GM21825 (cell line): ENCODE measurements around the gene TRAPPC1.
A peak's percentile ranks its signal among the peaks of the same experiment; 100 is the strongest.
"Not testable (repeated sequence)": the region's sequence is repeated elsewhere in the genome, so short reads cannot be mapped to it uniquely, and the experiment has no call there.

Source experiments
- ATAC-seq: cut with Tn5 transposase; IDR thresholded peaks from one replicate; pipeline ENCODE4 v1.9.1; 2021; ENCODE audit warnings: mild to moderate bottlenecking, moderate library complexity; ENCODE audit not compliant: unreplicated experiment

TRAPPC1 gene

GRCh38 chr17:7931709-7932482, at the start of gene TRAPPC1, which contains the start of gene CNTROB:
TSS of gene TRAPPC1 (minus strand) at chr17:7931946. CDS start at chr17:7931829, 117 bp downstream.
TSS of gene CNTROB (plus strand) at chr17:7932206. CDS start at chr17:7933080, 874 bp downstream.
- ATAC-seq, result peak; percentile 86

DNA sequence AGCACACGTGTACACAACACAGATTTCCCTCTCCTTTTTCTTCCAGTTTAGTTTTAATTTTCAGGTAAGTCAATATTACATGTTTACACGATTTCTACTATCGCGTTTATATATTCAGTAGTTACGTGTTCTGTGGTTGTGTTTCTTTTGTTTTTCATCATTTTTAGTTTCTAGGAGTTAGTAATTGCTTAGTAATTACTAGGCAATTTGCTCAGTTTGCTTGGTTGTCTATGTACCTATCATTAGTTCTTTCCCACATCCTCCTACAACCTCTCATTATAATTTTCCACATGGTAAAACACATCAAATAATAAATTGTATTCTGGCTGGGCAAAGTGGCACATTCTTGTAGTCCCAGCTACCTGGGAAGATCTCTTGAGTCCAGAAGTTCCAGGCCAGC, 46.1 kb upstream of the TRAPPC1 start:
- ATAC-seq, result no peak

- ATAC-seq, result no peak
Measured at GRCh38 chr17:7977039-7977438, 45.3 kb upstream of the TRAPPC1 start.

GRCh38 chr17:7974638-7975131, 42.9 kb upstream of the TRAPPC1 start:
- no peak for ATAC-seq

- ATAC-seq, result no peak
Measured at GRCh38 chr17:7972131-7972785, 40.5 kb upstream of the TRAPPC1 start.

DNA sequence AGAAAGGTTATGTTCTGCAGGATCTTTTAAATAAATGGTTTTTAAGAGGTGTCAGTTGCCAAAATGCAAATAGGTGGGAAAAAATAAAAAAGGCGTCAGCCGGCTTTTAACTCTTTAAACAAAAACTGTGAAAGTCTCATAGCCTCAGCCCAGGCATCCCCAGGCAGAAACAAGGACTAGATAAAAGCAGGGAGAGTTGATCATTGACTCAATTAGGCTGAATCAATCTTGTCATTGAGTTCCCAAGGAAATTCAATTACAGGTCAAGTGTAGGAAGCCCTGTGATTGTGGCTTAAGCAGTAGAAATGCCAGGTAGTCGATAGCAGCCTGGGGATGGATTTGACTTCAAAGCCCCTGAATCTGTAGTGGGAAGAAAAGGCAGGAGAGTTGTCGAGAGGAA, 39.9 kb upstream of the TRAPPC1 start:
- ATAC-seq, result no peak

DNA sequence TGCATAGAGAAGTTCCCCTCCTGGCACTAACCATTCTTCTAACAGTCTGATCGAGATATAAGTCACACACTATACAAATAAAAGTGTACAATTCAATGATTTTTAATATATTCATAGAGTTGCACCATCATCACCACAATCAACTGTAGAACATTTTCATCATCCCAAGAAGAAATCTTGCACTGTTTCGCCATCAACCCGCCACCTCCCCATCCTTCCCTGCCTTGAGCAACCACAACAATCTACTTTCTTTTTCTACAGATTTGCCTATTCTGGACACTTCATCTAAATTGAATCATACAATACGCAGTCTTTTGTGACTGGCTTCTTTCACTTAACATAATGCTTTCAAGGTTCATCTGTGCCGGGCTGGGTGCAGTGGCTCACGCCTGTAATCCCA, 37.7 kb upstream of the TRAPPC1 start:
- ATAC-seq, result no peak

GRCh38 chr17:7967751-7968150, 36.0 kb upstream of the TRAPPC1 start:
- ATAC-seq, result no peak

DNA sequence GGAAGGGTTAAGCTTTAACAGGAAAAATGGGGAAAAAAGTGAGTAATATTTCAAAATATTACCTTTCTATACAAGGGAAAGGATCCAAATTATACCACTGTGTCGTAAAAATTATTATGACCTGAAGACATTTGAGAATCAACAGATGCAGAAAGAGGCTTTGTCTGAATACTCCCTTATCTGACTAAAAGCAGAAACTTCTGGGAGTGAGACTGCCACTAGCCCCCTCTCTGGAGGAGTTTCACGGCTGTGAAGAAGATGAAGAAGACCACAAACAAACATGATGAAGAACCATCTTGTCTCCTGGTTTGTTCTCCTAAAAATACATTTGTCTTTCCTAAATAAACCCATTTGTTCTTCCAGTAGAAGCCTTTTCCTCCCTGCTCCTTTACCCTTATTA, 29.7 kb upstream of the TRAPPC1 start:
- no peak for ATAC-seq

GRCh38 chr17:7959503-7960253, 27.9 kb upstream of the TRAPPC1 start:
- ATAC-seq, result no peak

DNA sequence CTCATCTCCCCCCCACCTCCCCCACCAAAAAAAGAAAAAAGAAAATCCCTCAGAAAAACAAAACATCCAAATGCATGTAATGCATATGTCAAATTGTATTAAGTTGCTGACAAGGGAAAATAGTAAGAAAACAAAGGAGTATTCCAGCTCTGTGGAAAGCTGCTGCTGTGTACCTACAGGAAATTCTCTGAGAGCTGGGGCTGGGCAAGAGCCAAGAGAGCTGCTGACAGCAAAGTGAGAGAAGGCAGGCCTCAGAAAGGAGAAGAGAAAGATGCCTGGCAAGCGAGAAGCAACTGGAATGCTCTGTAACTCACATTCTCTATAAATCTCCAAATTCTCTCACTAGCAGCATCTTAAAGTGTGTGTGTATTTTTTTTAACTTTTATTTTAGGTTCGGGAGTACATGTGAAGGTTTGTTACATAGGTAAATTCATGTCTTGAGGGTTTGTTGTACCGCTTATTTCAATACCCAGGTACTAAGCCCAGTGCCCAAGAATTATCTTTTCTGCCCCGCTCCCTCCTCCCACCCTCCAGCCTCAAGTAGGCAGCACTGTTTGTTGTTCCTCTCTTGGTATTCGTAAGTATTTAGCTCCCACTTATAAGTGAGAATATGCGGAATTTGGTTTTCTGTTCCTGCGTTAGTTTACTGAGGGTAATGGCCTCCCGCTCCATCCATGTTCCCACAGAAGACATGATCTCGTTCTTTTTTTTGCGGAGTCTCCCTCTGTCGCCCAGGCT, 24.7 kb upstream of the TRAPPC1 start:
- ATAC-seq, result no peak

DNA sequence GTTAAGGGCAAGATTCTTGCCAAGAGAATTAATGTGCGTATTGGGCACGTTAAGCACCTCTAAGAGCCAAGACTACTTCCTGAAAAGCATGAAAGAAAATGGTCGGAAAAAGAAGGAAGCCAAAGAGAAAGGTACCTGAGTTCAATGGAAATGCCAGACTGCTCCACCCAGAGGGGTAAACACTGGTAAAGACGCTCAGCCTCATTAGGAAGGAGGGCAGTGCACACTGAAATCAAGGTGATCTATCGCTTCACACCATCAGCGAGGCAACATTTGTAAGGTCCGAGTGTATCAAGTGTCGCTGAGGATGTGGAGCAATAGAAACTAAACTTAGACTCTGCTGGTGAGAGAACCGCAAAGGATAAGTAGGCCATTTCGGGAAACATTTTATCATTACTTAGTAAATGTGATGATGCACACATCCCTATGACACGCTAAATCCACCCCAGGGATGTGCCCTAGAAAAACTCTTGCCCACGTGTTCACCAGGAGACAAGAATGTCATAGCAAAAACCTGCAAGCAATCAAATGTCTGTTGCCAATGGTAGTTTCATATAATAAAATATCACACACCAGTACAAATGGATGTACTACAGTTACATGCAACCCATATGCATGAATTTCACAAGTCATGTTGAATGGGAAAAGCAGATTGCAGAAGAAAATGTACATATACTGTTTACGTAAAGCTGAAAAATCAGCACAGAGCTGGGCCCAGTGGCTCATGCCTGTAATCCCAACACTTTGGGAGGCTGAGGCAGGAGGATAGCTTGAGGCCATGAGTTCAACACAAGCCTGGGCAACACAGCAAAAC, 23.9 kb upstream of the TRAPPC1 start:
- ATAC-seq, result no peak

GRCh38 chr17:7953266-7953665, 21.5 kb upstream of the TRAPPC1 start:
- not testable (repeated sequence) for ATAC-seq

DNA sequence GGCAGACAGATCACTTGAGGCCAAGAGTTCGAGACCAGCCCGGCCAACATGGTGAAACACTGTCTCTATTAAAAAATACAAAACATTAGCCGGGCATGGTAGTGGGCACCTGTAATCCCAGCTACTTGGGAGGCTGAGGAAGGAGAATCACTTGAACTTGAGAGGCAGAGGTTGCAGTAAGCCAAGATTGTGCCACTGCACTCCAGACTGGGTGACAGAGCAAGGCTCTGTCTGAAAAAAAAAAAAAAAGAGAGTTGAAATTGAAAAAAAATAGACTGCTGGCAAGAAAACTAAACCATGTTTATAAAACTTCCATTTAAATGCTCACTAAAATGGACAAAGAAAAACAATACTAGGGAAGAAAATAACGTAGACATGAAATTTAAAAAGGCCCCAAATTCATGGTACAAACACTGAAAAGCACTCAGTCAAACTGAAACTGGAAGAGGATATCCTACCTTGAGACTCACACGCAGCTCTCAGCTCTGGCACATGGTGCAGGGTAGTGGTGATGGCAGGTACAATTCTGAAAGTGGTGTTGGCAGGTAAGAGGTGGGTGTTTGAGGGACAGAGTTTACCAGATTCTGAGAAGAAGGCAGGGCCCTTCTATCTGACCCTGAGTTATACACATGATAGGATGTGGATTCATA, 19.5 kb upstream of the TRAPPC1 start:
- peak; percentile 81 for ATAC-seq

GRCh38 chr17:7950578-7950977, 18.8 kb upstream of the TRAPPC1 start:
- ATAC-seq, result no peak

GRCh38 chr17:7947651-7948050, 15.9 kb upstream of the TRAPPC1 start:
- no peak for ATAC-seq

DNA sequence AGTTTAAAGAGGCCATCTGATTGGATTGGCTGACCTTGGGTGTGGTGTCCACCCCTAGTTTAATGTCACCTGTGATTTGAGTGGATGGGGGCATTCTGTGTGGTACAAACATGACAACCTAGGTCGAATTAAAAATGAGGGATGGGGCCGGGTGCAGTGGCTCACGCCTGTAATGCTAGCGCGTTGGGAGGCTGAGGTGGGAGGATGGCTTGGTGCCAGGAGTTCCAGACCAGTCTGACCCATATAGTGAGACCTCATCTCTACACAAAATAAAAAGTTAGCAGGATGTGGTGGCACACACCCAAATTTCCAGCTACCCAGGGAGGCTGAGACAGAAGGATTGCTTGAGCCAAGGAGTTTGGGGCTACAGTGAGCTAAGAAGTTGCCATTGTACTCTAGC, 14.7 kb upstream of the TRAPPC1 start:
- no peak for ATAC-seq

DNA sequence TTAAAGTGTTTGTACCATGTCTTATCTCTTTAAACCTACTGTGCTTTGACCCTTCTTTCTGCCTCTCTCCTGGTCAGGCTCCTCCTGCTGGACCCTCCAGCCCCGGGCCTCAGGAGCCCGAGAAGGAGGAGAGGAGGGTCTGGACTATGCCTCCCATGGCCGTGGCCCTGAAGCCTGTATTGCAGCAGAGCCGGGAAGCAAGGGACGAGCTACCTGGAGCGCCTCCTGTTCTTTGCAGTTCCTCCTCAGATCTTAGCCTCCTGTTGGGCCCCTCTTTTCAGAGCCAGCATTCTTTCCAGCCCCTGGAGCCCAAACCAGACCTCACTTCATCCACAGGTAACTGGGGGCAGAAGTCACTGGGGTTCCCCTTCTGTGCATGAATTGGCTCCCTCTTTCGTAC, 13.9 kb upstream of the TRAPPC1 start:
- ATAC-seq, result no peak

GRCh38 chr17:7944326-7944725, 12.6 kb upstream of the TRAPPC1 start:
- no peak for ATAC-seq
